HG03103 (cell line): ENCODE measurements around the gene CFAP20DC.
"Not testable (repeated sequence)": the region's sequence is repeated elsewhere in the genome, so short reads cannot be mapped to it uniquely, and the experiment has no call there.

ENCODE experiments used
- ATAC-seq: cut with Tn5 transposase; IDR thresholded peaks from one replicate; pipeline ENCODE4 v1.9.1; 2021; ENCODE audit warnings: low read depth; ENCODE audit not compliant: unreplicated experiment

The CFAP20DC gene

DNA sequence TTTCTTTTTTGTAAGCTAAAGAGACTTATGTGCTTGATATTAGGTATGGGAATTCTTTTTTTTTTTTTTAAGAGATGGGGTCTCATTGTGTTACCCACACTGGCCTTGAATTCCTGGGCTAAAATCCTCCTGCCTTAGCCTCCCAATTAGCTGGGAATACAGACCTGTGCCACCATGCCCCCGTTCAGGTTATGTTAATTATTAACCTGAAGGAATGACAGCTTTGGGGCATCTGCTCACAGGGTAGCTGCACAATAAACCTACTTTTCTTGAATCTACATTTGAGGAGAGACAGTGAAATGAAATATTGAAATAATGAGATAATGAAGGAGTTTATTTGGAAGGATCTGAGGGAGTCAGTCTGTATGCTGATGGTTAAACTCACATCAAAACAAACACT is 225.0 kb downstream of the CFAP20DC start:
- ATAC-seq: no peak

DNA sequence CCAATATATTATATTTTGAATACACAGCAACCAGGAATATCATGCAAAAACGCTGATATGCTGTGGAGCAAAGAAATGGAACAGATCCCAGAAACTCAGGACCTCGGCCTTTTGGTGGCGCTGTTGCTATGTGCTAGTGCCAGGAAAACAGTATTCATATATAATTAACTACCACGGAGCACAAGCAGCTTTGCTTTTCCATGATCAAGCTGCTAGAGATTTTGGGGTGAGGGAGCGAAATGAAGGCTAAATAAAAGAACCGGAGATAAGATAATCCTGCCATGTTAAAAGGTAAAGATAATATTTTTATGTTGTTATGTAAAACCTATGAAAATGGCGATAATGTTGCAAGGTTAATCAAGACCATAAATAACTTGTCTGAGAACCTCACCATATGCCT is 225.5 kb downstream of the CFAP20DC start:
- ATAC-seq: no peak

DNA sequence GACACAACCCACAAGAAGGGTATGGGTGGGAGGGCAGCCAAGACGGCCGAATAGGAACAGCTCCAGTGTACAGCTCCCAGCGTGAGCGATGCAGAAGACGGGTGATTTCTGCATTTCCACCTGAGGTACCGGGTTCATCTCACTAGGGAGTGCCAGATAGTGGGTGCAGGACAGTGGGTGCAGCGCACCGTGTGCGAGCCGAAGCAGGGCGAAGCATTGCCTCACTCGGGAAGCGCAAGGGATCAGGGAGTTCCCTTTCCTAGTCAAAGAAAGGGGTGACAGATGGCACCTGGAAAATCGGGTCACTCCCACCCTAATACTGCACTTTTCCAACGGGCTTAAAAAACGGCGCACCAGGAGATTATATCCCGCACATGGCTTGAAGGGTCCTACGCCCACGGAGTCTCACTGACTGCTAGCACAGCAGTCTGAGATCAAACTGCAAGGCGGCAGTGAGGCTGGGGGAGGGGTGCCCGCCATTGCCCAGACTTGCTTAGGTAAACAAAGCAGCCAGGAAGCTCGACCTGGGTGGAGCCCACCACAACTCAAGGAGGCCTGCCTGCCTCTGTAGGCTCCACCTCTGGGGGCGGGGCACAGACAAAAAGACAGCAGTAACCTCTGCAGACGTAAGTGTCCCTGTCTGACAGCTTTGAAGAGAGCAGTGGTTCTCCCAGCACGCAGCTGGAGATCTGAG is 243.1 kb downstream of the CFAP20DC start:
- not testable (repeated sequence) for ATAC-seq

DNA sequence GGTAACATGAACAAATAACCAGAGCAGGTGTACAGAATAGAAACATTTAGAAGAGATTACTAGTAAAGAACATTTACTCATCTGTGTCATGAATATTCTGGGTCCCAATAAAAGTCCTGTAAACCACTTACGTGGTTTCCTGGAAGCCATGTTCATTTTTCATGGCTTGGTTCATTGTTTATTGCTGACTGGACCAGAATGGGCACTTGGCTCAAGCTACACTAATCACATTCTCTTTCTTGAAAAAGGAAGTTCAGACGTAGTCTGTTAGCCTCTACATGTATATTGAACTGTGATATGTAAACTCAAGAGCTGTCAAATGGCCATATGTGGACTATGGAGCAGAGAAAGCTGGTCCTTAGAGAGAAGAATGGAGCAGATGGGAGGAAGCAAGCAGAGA is 244.9 kb downstream of the CFAP20DC start:
- no peak for ATAC-seq

DNA sequence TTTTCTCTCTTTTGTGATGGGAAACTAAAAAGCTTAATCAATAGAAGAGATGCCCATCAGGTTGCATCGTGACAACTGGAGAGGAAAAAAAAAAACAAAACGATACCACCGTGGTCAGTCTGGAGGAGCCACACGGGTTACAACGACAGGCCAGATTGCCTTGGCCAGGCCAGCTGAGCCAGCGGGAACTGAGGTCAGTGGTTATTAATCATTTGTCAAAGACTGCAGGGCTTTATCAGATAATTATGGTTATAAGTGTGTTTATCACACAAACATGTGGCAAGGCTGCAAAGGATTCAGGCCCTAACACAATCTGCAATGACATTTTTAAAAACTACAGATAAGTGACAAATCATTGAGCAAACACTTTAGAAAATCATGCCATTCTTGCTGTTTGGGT is 248.3 kb downstream of the CFAP20DC start:
- no peak for ATAC-seq

DNA sequence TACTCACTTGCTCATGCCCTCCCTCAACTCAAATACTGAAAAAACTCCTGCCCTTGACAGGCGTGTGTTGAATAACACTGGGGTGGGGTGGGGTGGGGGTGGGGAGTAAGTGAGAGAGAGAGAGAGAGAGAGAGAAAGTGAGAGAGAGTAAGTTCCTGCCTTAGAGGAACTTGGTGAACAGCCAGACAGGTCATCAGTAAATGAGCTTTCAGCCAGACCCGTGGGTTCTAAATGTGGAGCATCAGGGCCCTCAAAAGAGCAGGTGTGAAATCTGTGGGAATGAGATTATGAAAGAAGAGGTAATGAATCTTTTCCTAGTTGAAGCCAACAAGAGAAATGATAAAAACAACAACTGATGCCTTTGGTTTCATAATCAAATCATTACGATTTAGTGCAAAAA is 248.9 kb downstream of the CFAP20DC start:
- ATAC-seq: no peak

DNA sequence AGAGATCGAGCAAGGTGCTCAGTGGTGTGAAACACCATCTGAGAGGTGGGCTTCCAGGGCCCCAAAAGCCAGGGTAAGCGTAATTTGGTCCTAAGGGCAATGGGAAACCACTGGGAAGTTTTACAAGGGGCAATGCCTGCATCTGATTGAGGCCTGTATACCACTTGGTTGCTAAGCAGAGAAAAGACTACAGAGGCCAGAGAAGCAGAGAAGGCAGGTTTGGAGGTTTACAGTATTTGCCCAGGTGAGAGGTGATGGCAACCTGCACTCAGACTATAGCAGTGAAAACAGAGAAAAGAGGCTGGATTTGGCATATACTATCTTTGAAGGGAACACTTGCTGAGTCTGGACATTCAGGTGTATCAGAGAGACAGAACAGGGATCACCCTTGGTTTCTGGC is 249.8 kb downstream of the CFAP20DC start:
- ATAC-seq: no peak

DNA sequence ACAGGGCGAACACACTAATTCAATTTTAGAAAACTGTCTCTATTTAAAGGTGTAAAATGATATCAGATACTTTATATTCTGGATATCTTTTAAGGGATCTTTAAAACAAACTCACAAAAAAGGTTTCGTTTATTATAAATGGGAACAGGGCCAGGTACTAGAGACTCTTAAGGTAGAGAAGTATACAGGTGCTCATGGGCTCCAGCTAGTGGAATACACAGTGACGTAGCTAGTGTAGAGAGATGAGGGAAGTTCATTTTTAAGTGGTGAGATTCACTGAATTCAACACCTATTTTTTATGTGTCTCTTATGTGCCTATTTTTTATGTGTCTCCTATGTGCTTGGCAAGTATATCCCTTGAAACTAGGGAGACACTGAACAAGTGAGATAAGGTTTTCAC is 250.6 kb downstream of the CFAP20DC start:
- no peak for ATAC-seq

DNA sequence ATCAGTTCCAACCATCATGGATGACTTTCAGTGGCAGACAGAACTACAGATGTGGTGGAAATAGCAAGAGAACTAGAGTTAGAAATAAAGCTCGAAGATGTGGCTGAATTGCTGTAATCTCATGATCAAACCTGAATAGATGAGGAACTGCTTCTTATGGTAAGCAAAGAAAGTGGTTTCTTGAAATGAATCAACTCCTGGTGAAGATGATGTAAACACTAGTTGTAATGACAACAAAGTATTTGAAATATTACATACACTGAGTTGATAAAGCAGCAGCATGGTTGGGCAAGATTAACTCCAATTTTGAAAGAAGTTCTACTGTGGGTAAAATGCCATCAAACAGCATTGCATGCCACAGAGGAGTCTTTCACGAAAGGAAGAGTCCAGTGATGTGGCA is 251.5 kb downstream of the CFAP20DC start:
- ATAC-seq: no peak

DNA sequence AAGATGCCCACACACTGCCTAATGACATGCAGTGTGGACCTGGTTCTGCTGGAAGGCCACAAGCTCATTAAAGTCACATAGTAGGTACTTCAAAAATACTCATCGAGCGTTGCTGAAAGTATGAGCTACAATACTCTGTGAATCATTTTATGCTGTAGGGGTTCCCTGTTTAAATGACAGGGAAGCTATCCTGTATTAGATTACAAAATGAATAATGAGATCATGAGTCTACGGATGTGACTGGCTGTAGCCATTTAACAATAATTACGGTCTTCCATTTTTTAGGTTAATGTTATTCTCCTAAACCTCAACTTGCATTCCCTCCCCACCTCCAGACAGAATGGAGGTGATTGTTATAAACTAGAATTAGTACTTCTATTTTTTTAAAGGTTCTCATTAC is 255.1 kb downstream of the CFAP20DC start:
- no peak for ATAC-seq

DNA sequence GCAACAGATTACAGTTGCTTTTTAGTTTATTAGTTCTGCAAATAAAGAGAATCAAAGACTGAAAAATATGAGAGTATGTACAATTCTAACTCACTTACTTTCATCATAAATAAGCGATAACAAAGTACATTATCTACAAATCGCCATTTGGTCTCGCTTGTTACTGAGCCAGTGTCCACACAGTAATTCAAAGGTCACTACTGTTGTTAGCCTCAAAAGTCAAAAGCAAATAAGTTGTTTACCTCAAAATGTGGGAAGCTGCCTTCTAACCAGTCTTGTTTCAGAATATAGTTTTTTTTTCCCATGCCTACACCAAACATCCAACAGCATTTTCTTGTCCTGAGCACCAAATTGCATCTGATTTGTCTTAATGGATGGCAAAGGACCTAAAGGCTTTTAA is 255.9 kb downstream of the CFAP20DC start:
- no peak for ATAC-seq

DNA sequence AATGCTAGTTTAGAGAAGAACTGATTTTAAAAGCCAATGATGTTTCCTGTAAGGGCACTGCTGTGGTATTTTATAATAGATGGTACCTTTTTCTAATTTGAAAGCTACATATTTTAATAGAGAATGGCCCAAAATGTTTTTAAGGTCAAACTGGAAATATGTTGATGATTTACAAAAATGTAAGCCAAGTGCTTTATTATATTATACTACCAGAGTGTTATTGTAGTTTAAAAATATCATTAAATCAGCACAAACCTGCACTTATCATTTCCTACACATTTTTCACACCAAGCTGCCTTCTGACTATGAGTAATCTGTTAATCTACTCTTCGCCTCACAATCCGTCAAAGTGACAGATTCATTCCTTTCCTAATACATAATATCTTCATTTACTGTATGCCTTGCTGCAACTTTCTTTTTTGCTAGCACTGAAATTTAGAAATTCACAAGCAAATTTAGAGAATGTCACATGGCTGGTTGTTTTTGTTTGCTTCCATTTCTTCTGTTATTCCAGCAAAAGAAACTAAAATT is 256.8 kb downstream of the CFAP20DC start:
- ATAC-seq: no peak

DNA sequence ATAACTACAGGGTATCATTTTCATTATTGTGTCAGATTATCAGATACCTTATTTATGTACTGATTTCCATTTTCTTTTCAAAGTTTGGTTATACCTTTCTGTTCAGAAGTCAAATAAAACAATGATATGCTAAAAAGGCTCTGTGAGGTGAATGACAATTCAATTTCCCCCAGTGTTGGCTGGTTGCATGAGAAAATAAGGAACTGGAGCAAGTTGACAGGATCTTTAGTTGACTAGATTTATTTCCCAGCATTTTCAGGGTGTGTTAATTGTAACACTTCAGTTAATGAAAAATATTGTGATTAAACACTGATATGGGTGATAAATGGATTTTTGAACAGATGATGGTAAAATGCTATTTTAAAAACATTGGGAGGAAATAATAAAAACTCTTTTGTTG is 260.4 kb downstream of the CFAP20DC start:
- no peak for ATAC-seq

DNA sequence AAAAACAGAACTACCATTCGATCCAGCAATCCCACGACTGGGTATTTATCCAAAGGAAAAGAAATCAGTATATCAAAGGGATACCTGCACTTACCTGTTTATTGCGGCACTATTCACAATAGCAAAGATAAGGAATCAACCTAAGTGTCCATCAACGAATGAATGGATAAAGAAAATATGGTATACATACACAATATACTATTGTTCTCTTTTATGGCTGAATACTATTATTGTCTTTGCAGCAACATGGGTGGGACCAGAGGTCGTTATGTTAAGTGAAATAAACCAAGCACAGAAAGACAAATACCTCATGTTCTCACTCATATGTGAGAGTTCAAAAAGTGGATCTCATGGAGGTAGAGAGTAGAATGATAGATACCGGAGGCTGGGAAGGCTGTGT is 264.9 kb downstream of the CFAP20DC start:
- no peak for ATAC-seq

DNA sequence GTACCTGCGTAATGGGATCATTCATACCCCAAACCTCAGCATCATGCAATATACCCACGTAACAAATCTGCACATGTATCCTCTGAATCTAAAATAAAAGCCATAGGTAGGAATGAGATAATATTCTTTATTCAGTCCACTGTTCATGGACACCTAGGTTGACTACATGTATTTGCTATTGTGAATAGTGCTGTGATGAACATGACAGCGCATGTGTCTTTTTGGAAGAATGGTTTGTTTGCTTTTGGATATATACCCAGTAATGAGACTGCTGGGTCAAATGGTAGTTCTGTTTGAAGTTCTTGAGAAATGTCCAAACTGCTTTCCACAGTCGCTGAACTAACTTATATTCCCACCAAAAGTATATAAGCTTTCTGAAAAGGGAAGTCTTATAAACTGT is 265.4 kb downstream of the CFAP20DC start:
- no peak for ATAC-seq

DNA sequence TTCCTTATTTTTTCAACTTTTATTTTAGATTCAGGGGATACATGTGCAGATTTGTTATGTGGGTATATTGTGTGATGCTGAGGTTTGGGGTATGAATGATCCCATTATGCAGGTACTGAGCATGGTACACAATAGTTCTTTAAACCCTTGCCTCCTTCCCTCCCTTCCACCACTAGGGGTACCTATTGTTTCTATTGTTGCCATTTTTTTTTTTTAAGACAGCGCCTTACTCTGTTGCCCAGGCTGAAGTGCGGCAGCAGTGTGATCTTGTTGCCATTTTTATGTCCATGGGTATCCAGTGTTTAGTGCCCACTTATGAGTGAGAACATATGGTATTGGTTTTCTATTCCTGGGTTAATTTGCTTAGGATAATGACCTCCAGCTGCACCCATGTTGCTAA is 266.0 kb downstream of the CFAP20DC start:
- ATAC-seq: no peak

DNA sequence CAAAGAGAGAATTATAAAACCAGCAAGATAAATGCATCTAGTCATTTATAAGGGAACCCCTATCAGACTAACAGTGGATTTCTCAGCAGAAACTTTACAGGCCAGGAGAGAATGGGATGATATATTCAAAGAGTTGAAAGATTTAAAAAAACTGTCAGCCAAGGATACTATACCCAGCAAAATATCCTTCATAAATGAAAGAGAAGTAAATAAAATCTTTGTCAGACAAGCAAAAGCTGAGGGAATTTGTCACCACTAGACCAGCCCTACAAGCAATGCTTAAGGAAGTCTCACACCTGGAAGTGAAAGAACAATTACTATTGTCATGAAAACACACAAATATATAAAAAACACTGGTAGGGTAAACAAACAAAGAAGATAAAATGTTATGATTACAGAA is 269.9 kb downstream of the CFAP20DC start:
- no peak for ATAC-seq

DNA sequence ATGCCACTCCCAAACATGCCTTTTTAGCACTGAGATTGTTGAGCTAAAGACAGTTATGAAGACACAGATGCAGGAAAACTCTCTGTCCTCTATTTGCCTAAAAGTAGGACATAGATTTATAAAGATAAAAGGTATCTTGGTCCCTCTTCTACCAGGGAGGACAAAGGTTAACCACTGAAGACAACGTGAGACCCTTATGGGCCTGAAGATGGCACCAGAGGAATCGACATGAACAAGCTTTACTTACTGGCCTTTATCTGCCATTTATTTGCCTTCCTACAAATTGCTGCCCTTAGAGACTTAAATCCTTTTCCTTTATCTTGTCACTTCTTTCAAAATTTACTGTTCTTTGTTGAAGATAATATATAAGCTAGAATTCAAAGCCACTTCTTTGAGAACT is 273.6 kb downstream of the CFAP20DC start:
- ATAC-seq: no peak

DNA sequence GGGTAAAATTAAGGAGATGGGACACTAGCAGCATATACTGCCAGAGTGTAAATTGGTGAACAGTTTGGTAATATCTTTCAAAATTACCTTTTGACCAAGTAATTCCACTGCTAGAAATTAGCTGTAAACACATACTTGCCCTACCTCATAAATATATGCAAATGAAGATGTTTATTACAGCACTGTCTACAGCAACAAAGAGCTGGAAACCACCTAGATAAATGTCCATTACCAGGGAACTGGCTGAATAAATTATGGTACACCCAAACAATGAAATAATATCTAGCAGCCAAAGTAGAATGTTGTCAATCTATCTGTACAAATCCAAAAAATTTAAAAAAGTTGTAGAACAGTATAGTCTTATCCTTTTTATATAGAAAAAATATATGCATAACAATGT is 277.4 kb downstream of the CFAP20DC start:
- ATAC-seq: no peak

DNA sequence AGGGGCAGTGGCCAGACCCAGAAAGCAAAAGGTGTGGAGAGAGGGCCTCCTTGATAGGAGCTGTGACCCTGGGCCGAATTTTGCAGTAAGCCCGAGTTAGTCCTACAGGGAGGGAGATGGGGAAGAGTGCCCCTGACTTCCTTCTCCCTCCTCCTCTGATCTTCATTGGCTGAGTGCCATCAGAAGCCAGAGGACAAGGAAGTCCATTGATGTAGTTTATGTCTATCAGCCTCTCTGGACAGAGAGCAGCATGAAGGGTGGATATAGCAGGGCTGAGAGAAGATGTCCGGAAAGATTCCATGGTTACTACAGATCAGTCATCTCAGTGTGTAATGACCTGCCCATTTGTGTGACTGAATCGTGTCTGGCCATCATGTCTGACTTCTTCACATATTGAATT is 280.8 kb downstream of the CFAP20DC start:
- no peak for ATAC-seq

DNA sequence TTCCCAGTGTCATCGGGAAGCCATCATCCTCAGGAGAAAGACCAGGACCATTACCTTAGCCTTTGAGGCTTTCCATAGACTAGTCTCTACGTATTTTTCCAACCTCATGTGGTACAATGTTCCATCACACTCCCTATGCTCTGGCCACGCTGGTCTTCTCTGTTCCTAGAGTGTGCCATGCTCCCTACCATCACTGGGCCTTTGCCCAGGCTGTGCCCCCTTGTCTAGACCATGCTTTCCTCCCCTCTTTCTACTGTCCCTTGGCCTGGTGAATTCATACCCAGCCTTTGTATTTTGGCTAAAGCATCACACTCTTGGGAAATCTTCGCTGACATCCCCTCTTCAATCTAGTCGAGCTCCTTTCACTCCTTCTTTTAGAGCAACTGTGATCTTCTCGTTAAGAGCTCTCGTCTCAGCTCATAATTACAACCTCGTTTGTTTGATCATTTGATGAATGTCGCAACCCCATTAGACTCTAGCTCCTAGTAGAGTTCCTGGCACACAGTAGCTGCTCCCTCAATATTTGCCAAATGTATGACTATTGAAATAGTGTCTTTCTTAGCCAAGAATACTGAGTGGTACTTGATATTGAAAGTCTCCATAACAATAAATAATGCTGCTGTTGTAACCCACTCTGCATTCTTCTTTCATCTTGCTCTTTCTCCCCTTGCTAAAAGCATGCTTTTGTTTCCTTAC is 283.1 kb downstream of the CFAP20DC start:
- ATAC-seq: no peak

DNA sequence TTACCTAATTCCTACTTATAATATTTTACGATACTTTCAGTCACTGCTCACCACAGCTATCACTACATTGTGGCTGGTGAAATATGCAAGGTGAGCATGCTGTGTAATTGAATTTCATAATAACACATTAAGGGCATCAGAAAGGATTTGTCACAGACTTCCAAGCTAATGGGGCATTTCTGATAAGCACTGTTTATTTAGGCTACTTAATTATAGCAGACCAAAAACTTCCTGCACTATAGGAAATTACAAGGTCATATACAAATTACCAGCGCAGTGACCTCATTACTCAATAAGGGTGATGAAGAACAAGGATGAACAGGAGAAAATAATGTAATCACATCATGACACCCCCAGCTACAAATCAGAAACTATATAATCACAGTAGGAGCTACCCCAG is 294.7 kb downstream of the CFAP20DC start:
- ATAC-seq: no peak
